H1 (cell line): ENCODE results near the gene ARHGEF40. TPM values are rescaled to one million over a fixed set of nuclear protein-coding genes. Genes with fewer than 3 reads are reported as not detected.

Source experiments
- CTCF ChIP-seq, 3 experiments: IDR thresholded peaks; 1 replicate in 2 of 3; 2 replicates in 1 of 3; pipeline versions ENCODE4 v1.5.1 to v1.6.1; 2011; ENCODE audit warnings: low read length in 3 of 3, mild to moderate bottlenecking in 3 of 3, inconsistent platforms in 2 of 3, low read depth in 1 of 3, moderate library complexity in 1 of 3; ENCODE audit not compliant: insufficient read depth in 1 of 3; ENCODE audit errors: control extremely low read depth in 1 of 3
- KDM4A ChIP-seq: IDR thresholded peaks from one replicate; pipeline ENCODE4 v1.7.1; 2012; ENCODE audit warnings: low read depth, mild to moderate bottlenecking, moderate library complexity, low read length, inconsistent platforms; ENCODE audit not compliant: severe bottlenecking
- SIRT6 ChIP-seq: IDR thresholded peaks from one replicate; pipeline ENCODE4 v1.7.1; 2012; ENCODE audit warnings: low read length, inconsistent platforms
- polyA plus RNA-seq, 7 experiments: library from polyadenylated mRNA; depleted of rRNA in 3 of 7; stranded (reverse) in 5 of 7; unstranded in 2 of 7; fragments of >200 nt in 5 of 7; fragments of 200-250 nt in 2 of 7; gene quantifications; 1 replicate in 5 of 7; 2 replicates in 1 of 7; 4 replicates in 1 of 7; pipeline versions ENCODE4 v1.2.1 to v1.2.3, GENCODE V29; 2011 to 2013; ENCODE audit warnings: missing spikeins in 2 of 7, mixed read lengths in 2 of 7
- total RNA-seq: library from RNA; stranded (reverse); fragmentation: NEBNext Ultra II Directional; extraction: Animal tissue kit (Norgen Biotek cat#: 25700); gene quantifications from 2 replicates; pipeline ENCODE4 v1.2.1, GENCODE V29; 2021

ARHGEF40 gene
- total and polyA plus RNA-seq, 2 of the 8 experiments (the other 6 are each of a cell fraction or from before 2014, with no cell fraction given) = 53.1 to 101 TPM

DNA sequence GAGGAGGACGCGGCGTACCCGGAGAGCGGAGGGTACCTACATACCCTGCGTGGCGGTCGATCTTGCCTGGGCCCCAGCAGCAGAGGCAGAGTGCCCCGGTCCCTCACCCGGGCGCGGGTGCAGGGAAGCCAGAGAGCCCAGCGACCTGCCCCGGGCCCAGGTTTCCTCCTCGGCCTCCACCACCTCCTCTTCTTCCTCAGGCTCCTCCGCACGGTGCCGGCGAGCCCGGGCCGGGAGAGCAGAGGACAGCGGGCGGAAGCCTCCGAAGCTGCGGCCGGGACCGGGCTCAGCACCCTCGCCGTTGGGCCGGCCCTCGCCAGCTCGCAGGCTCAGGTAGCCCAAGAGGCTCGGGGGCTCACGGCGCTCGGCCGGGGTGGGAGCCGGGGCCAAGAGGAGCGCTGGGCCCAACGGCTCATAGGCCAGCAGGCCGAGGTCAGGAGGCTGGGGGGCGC, 21.7 kb downstream of the ARHGEF40 start (continued):
- no peak for TF ChIP-seq CTCF (IDR thresholded peaks at IDR 0.05; ENCODE audit: control extremely low read depth in 1 of 3, insufficient read depth in 1 of 3, low read depth in 1 of 3, low read length in 3 of 3)
- TF ChIP-seq SIRT6 = no peak
- TF ChIP-seq KDM4A = no peak
